Measurements from ENCODE around the gene DDX24.

- TF ChIP-seq POLR2A (IDR thresholded peaks at IDR 0.05) (no peak), CTCF (IDR thresholded peaks at IDR 0.05) (no peak)
Measured at GRCh38 chr14:94016446-94016976, 64.5 kb downstream of the DDX24 start.

Measured in body of pancreas (tissue), 4 donors.